ENCODE measurements around the gene GREM2.

GREM2 gene

DNA sequence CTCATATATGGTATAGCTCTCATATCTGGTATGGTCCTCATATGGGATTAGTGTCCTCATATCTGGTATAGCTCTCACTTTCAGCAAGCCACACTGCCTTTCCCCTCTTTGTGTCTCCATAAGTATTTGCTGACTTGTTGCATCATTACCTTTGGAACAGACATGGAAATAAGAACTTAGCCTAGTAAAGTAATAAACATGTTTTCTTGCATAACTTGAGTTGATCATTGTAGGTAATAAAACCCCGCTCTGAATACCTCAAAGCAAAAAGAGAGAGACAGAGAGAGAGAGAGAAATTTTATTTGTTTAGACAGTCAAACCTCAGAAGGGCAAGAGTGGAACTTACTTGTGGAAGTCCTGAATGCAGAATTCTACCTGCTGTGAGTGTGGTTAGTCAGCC, 170.3 kb downstream of the GREM2 start:
- TF ChIP-seq, protein P1, sequence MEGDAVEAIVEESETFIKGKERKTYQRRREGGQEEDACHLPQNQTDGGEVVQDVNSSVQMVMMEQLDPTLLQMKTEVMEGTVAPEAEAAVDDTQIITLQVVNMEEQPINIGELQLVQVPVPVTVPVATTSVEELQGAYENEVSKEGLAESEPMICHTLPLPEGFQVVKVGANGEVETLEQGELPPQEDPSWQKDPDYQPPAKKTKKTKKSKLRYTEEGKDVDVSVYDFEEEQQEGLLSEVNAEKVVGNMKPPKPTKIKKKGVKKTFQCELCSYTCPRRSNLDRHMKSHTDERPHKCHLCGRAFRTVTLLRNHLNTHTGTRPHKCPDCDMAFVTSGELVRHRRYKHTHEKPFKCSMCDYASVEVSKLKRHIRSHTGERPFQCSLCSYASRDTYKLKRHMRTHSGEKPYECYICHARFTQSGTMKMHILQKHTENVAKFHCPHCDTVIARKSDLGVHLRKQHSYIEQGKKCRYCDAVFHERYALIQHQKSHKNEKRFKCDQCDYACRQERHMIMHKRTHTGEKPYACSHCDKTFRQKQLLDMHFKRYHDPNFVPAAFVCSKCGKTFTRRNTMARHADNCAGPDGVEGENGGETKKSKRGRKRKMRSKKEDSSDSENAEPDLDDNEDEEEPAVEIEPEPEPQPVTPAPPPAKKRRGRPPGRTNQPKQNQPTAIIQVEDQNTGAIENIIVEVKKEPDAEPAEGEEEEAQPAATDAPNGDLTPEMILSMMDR (IDR thresholded peaks at IDR 0.05; ENCODE audit: low read depth, low read length) = no peak
- DNase-seq (ENCODE audit: low read depth in 2 of 2) = no peak
- no peak overlapping the region for H3K4me3 ChIP-seq (replicated peaks in 1 of 2; ENCODE audit: low read depth in 2 of 2, low read length in 2 of 2)
